K562 treated with DMSO at 1 percent for 24 hours (cell line): ENCODE results near the gene C11orf54. TPM values are rescaled to one million over a fixed set of nuclear protein-coding genes. Genes with fewer than 3 reads are reported as not detected.

Experiments used
- total RNA-seq: library from RNA; unstranded; fragments of 300-600 nt; gene quantifications from 2 replicates; pipeline ENCODE4 v1.2.3, GENCODE V29; 2022; ENCODE audit warnings: low read depth; ENCODE audit not compliant: insufficient read depth

Gene C11orf54
- 12.7 and 19.5 TPM in 2 replicates for total RNA-seq

GRCh38 chr11:93741094-93741881 lies at the start of gene C11orf54, which contains the start of gene TAF1D:
Gene C11orf54 (plus strand): TSS chr11:93741672. CDS start chr11:93747394, 5,722 bp downstream.
Gene TAF1D (minus strand): TSS chr11:93741495. CDS start chr11:93739304, 2,191 bp downstream.

GRCh38 chr11:93784145-93784934 lies 42.9 kb downstream of the C11orf54 start, which contains the start of gene MED17:
Gene MED17 (plus strand): TSS chr11:93784282. CDS start chr11:93784514, 232 bp downstream.

Other genes starting within 250 kb of the C11orf54 start
- 43.1 and 58.6 TPM in 2 replicates for gene SMCO4, start 198.3 kb upstream of the C11orf54 start, total RNA-seq
- gene CEP295, start 80.0 kb upstream of the C11orf54 start, total RNA-seq: 12.9 and 14.3 TPM in 2 replicates
- gene TAF1D, start 177 bp upstream of the C11orf54 start, total RNA-seq: 32.7 and 37.0 TPM in 2 replicates
- gene MED17, start 42.6 kb downstream of the C11orf54 start, total RNA-seq: 14.2 and 16.8 TPM in 2 replicates
- gene VSTM5, start 108.9 kb downstream of the C11orf54 start, total RNA-seq: not detected in 2 replicates